Right ventricle myocardium superior (tissue), 1 donor: Measurements from ENCODE around the gene SDF2. TPM values are rescaled to one million over a fixed set of nuclear protein-coding genes. Genes with fewer than 3 reads are reported as not detected.
"Not testable (repeated sequence)": the region's sequence is repeated elsewhere in the genome, so short reads cannot be mapped to it uniquely, and the experiment has no call there.

ENCODE experiments used
- ATAC-seq: fragments of 200-7000 bp; cut with Tn5 transposase; one replicate; pipeline ENCODE4 v1.9.1; 2020; ENCODE audit warnings: mild to moderate bottlenecking; ENCODE audit not compliant: poor library complexity
- DNase-seq: peaks from one replicate; pipeline ENCODE4 v3.0.0-alpha.2; 2020
- intact Hi-C: fragments of 100-400 bp; cut with DNase I; formaldehyde crosslinking; loops from one replicate; pipeline ENCODE4 v1.11.2; 2022
- total RNA-seq: library from RNA; stranded (reverse); fragmentation: NEBNext Ultra II Directional; extraction: Animal tissue kit (Norgen Biotek cat#: 25700); gene quantifications from one replicate; pipeline ENCODE4 v1.2.1, GENCODE V29; 2021
- donor health status: DM: no; HTN: yes; CAD: no; lungs with severe emphysema.

The SDF2 gene
- total RNA-seq, 1 donor from 2014 or later = 26.4 TPM

- no peak for ATAC-seq
- no peak for DNase-seq
- intact Hi-C loops = no loop called here
Measured at GRCh38 chr17:28689011-28689410, 27.3 kb upstream of the SDF2 start.

DNA sequence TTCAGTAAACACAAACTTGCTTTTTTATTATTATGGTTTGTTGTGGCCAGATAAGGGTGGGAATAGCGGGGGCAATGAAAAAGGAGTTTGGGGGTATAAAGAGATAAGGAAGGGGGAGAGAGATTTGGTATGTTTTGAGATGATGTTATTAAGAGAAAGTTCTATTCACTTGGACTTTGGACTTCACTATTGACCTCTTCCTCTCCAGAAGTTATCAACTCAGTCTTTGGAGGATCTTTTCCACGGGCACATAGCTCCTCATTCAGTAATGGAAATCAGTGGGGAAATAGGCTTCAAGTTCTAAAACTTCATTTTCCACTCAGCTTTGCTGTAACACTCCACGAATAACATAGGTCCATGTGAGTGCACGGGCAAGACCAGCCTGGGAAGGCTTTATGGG, 26.8 kb upstream of the SDF2 start:
- DNase-seq = no peak
- ATAC-seq = no peak
- intact Hi-C loops = no loop called here

- DNase-seq (no peak), ATAC-seq (no peak)
- intact Hi-C loops = no loop called here
Measured at GRCh38 chr17:28686296-28686695, 24.6 kb upstream of the SDF2 start.

GRCh38 chr17:28685366-28685765, 23.7 kb upstream of the SDF2 start:
- DNase-seq (no peak), ATAC-seq (no peak)
- intact Hi-C loops = no loop called here

DNA sequence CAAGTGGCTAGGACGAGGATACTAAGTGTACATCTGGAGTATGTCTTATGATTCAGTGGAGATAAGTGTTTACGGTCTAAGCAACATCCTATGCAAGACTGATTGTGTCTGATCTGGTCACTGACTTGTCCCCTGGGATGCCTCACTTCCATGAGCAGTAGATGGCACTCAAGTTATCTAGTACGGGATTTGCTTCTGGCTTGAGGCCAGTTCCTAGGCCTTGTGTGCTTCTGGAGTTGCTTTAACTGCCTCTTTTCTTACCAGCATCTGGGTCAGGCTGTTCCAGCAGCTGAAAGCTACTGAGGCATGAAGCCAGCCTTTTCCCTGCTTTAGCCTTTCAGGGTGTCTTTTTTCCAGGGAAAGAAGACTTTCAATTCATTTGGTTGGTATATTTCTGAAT, 23.3 kb upstream of the SDF2 start:
- peak; percentile 34 for ATAC-seq
- intact Hi-C loops = no loop called here

DNA sequence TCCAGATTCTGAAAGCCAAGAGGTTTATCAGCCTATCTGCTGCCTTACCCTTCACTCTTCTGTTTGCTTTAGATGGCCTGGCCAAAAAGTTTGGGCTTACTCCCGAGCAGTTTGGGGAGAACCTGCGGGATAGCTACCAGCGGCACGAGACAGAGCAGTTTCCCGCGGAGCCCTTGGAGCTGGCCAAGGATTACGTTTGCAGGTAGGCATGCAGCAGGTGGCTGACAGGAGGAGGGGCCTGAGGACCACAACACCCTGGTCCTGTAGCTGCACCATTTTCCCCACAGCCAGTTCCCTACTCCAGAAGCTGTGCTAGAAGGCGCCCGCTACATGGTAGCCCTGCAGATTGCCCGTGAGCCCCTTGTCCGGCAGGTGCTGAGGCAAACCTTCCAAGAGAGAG, 20.9 kb upstream of the SDF2 start:
- ATAC-seq (no peak), DNase-seq (no peak)
- intact Hi-C loops = no loop called here

More for the DNA sequence above, 23.3 kb upstream of the SDF2 start:
- DNase-seq = no peak

DNA sequence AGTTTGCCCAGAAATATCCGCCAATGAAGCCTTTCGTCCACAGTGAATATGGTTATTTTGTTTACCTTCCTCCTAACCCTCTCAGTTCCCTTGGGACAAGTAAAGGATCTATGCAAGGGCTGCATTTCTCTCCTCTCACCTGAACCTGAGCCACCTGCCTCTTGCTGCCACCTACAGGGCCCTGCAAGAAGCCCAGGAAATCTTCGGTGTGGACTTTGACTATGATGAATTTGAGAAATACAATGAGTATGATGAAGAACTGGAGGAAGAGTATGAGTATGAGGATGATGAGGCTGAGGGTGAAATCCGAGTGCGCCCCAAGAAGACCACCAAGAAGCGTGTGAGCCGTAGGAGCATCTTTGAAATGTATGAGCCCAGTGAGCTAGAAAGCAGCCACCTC, 14.3 kb upstream of the SDF2 start:
- DNase-seq = no peak
- ATAC-seq = no peak
- intact Hi-C loops = no loop called here

- intact Hi-C loops = no loop called here
Measured at GRCh38 chr17:28675490-28675889, 13.8 kb upstream of the SDF2 start.

DNA sequence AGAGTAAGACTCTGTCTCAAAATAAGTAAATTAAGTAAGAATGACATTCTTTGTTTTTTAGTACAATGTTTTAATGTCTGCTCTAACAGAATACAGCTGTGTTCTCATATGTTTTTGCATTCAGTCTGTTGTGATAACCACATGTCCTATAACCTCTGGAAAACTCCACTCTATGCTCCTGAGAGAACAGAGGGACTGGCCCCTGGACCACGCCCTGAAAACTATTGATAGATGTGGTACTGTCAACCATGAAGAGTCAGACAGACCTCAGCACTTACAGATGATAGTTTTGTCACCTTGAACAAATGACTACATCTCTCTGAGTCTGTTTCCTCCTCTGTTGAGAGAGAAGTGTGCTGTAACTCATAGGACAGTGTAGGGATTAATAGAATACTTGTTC, 8.2 kb upstream of the SDF2 start:
- intact Hi-C loops = no loop called here
- DNase-seq (no peak), ATAC-seq (no peak)

More at GRCh38 chr17:28675490-28675889, 13.8 kb upstream of the SDF2 start:
- ATAC-seq = no peak
- no peak for DNase-seq

- intact Hi-C loops = no loop called here
- DNase-seq = no peak
- ATAC-seq = no peak
Measured at GRCh38 chr17:28667870-28668269, 6.2 kb upstream of the SDF2 start.

- no peak for ATAC-seq
- intact Hi-C loops = no loop called here
- no peak for DNase-seq
Measured at GRCh38 chr17:28665994-28666393, 4.3 kb upstream of the SDF2 start.

DNA sequence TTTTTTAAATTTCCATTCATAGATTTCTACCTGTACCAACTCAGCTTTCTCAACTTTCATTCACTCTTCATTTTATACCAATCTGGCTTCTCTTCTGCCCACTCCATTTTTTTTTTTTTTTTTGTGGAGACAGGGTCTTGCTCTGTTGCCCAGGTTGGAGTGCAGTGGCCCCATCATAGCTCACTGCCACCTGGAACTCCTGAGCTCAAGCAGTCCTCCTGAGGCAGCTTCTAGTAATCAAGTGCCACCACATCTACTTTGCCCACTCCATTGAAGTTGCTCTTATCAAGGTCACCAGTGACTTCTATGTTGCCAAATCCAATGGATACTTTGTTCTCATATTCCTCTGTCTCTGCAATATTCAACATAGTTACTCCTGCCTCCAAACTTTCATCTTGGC, 2.0 kb upstream of the SDF2 start:
- intact Hi-C loops = no loop called here
- no peak for DNase-seq
- ATAC-seq = no peak

- intact Hi-C loops = no loop called here
- DNase-seq = no peak
- ATAC-seq = no peak
Measured at GRCh38 chr17:28662527-28662829, 772 bp upstream of the SDF2 start.

DNA sequence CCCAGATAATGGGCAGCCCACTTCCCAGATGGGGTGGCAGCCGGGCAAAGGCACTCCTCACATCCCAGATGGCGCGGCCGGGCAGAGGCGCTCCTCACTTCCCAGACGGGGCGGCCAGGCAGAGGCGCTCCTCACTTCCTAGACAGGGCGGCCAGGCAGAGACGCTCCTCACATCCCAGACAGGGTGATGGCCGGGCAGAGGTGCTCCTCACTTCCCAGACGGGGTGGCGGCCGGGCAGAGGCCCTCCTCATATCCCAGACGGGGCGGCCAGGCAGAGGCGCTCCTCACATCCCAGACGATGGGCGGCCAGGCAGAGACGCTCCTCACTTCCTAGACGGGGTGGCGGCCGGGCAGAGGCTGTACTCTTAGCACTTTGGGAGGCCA, 2.2 kb downstream of the SDF2 start:
- intact Hi-C loops, ATAC-seq, DNase-seq: not testable (repeated sequence)

GRCh38 chr17:28658766-28659496, 2.8 kb downstream of the SDF2 start:
- intact Hi-C loops, DNase-seq, ATAC-seq: not testable (repeated sequence)

DNA sequence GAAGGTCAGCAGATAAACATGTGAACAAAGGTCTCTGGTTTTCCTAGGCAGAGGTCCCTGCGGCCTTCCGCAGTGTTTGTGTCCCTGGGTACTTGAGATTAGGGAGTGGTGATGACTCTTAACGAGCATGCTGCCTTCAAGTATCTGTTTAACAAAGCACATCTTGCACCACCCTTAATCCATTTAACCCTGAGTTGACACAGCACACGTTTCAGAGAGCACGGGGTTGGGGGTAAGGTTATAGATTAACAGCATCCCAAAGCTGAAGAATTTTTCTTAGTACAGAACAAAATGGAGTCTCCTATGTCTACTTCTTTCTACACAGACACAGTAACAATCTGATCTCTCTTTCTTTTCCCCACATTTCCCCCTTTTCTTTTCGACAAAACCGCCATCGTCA, 3.4 kb downstream of the SDF2 start:
- DNase-seq, intact Hi-C loops, ATAC-seq: not testable (repeated sequence)

GRCh38 chr17:28657756-28658155, 4.0 kb downstream of the SDF2 start:
- ATAC-seq (no peak), DNase-seq (no peak)
- intact Hi-C loops = no loop called here

GRCh38 chr17:28655160-28655559, 6.5 kb downstream of the SDF2 start:
- intact Hi-C loops = no loop called here
- ATAC-seq = no peak
- no peak for DNase-seq

DNA sequence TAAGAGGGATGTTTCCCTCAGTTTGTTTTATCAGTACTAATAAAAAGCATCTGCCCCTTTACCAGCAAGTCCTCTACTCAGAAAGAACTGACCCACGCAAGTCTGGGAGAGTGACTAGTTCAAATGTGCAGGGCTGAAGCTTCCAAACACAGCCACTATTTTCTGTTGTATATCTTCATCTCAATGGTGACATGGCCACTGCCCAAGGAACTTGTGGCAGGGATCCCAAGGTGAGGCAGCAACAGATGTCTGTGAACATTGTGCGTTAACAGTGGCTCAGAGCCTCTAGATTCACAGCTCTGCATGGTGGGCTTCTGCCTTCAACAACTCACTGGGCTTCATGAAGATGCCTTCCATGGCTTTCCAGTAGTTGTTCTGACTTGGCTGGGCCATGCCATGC, 13.0 kb downstream of the SDF2 start:
- intact Hi-C loops = no loop called here
- DNase-seq = peak; percentile 50

GRCh38 chr17:28646039-28646754, 15.5 kb downstream of the SDF2 start:
- no peak for ATAC-seq
- no peak for DNase-seq
- intact Hi-C loops = no loop called here

More for the DNA sequence above, 13.0 kb downstream of the SDF2 start:
- ATAC-seq = peak; percentile 28

GRCh38 chr17:28645576-28645939, 16.1 kb downstream of the SDF2 start:
- ATAC-seq (no peak), DNase-seq (no peak)
- intact Hi-C loops = no loop called here
